Measurements from ENCODE around the gene SLC24A4.
A peak's percentile ranks its signal among the peaks of the same experiment; 100 is the strongest.

SLC24A4 gene

GRCh38 chr14:92523752-92524151, 200.8 kb downstream of the SLC24A4 start:
- H3K4me1 ChIP-seq (ENCODE audit: control extremely low read depth in 1 of 4, control insufficient read depth in 4 of 4, insufficient read depth in 4 of 4, low read length in 3 of 4), result peaks cover 0 to 59% (median 34%) of the 10 kb centered on the region in 4 experiments
- 97% methylated on average over 6 of the region's 6 CpGs for WGBS (ENCODE audit: insufficient coverage)
- H3K36me3 ChIP-seq (ENCODE audit: control insufficient read depth in 4 of 4, insufficient read depth in 4 of 4, low read length in 3 of 4), result peaks cover 0 to 5% (median 0%) of the 10 kb centered on the region in 4 experiments
- DNase-seq, result no peak
- no peak overlapping the region for H3K4me3 ChIP-seq (ENCODE audit: control insufficient read depth in 1 of 7, extremely low read depth in 1 of 7, insufficient read depth in 4 of 7, low read depth in 2 of 7, low read length in 6 of 7)
- no peak overlapping the region for H3K27ac ChIP-seq (ENCODE audit: insufficient read depth in 1 of 2, low read depth in 1 of 2, low read length in 2 of 2, poor library complexity in 1 of 2, severe bottlenecking in 2 of 2)
- POLR2A ChIA-PET, result no interaction called here
- H3K27me3 ChIP-seq (replicated peaks in 2 of 5; ENCODE audit: control insufficient read depth in 4 of 5, insufficient read depth in 5 of 5, low read length in 4 of 5), result no peaks in the 10 kb centered on the region
- CTCF ChIA-PET, result interaction anchor here (1.2 to 2.1 kb wide), 3 partner anchors 11 to 63 kb away, joined by 3 to 5 read pairs (median 4); no protein-coding TSS in a partner anchor
- no peaks in the 10 kb centered on the region for H3K9me3 ChIP-seq (ENCODE audit: control extremely low read depth in 1 of 5, control insufficient read depth in 4 of 5, insufficient read depth in 2 of 5, low read depth in 1 of 5, low read length in 4 of 5)

GRCh38 chr14:92524602-92525185, 201.7 kb downstream of the SLC24A4 start:
- ChIA-PET POLR2A (interaction anchor here (0.6 kb wide), 1 partner anchor 132 kb away, joined by 3 read pairs; no protein-coding TSS in a partner anchor), CTCF (interaction anchor here (0.9 to 2.1 kb wide), 9 partner anchors 10 to 107 kb away, joined by 3 to 7 read pairs (median 3); no protein-coding TSS in a partner anchor)
- Histone ChIP-seq H3K27ac (ENCODE audit: insufficient read depth in 1 of 2, low read depth in 1 of 2, low read length in 2 of 2, poor library complexity in 1 of 2, severe bottlenecking in 2 of 2) (no peak overlapping the region), H3K9me3 (ENCODE audit: control extremely low read depth in 1 of 5, control insufficient read depth in 4 of 5, insufficient read depth in 2 of 5, low read depth in 1 of 5, low read length in 4 of 5) (no peaks in the 10 kb centered on the region), H3K4me3 (ENCODE audit: control insufficient read depth in 1 of 7, extremely low read depth in 1 of 7, insufficient read depth in 4 of 7, low read depth in 2 of 7, low read length in 6 of 7) (peak overlapping the region in 1 of 7 experiments; percentile 31), H3K36me3 (ENCODE audit: control insufficient read depth in 4 of 4, insufficient read depth in 4 of 4, low read length in 3 of 4) (peaks cover 0 to 5% (median 0%) of the 10 kb centered on the region in 4 experiments), H3K4me1 (ENCODE audit: control extremely low read depth in 1 of 4, control insufficient read depth in 4 of 4, insufficient read depth in 4 of 4, low read length in 3 of 4) (peaks cover 0 to 57% (median 27%) of the 10 kb centered on the region in 4 experiments), H3K27me3 (replicated peaks in 2 of 5; ENCODE audit: control insufficient read depth in 4 of 5, insufficient read depth in 5 of 5, low read length in 4 of 5) (no peaks in the 10 kb centered on the region)
- DNase-seq, result peak; percentile 45 to 86 (median 85)
- WGBS (ENCODE audit: insufficient coverage), result 14% methylated on average over 8 of the region's 10 CpGs

GRCh38 chr14:92525322-92526095, 202.5 kb downstream of the SLC24A4 start:
- Histone ChIP-seq H3K27me3 (replicated peaks in 2 of 5; ENCODE audit: control insufficient read depth in 4 of 5, insufficient read depth in 5 of 5, low read length in 4 of 5) (no peaks in the 10 kb centered on the region), H3K9me3 (ENCODE audit: control extremely low read depth in 1 of 5, control insufficient read depth in 4 of 5, insufficient read depth in 2 of 5, low read depth in 1 of 5, low read length in 4 of 5) (no peaks in the 10 kb centered on the region), H3K4me1 (ENCODE audit: control extremely low read depth in 1 of 4, control insufficient read depth in 4 of 4, insufficient read depth in 4 of 4, low read length in 3 of 4) (peaks cover 2 to 57% (median 27%) of the 10 kb centered on the region in 4 experiments), H3K36me3 (ENCODE audit: control insufficient read depth in 4 of 4, insufficient read depth in 4 of 4, low read length in 3 of 4) (peaks cover 0 to 5% (median 0%) of the 10 kb centered on the region in 4 experiments), H3K4me3 (ENCODE audit: control insufficient read depth in 1 of 7, extremely low read depth in 1 of 7, insufficient read depth in 4 of 7, low read depth in 2 of 7, low read length in 6 of 7) (peak overlapping the region in 4 of 7 experiments; percentile 8 to 31 (median 11)), H3K27ac (ENCODE audit: insufficient read depth in 1 of 2, low read depth in 1 of 2, low read length in 2 of 2, poor library complexity in 1 of 2, severe bottlenecking in 2 of 2) (no peak overlapping the region)
- DNase-seq, result no peak
- CTCF ChIA-PET, result interaction anchor here (0.9 to 2.0 kb wide), 9 partner anchors 14 to 108 kb away, joined by 3 to 7 read pairs (median 3); no protein-coding TSS in a partner anchor
- POLR2A ChIA-PET, result interaction anchor here (0.6 kb wide), 1 partner anchor 131 kb away, joined by 3 read pairs; no protein-coding TSS in a partner anchor
- 65% methylated on average over 9 of the region's 12 CpGs for WGBS (ENCODE audit: insufficient coverage)

- H3K4me1 ChIP-seq (ENCODE audit: control extremely low read depth in 1 of 4, control insufficient read depth in 4 of 4, insufficient read depth in 4 of 4, low read length in 3 of 4), result peaks cover 6 to 77% (median 49%) of the 10 kb centered on the region in 4 experiments
- H3K27ac ChIP-seq (ENCODE audit: insufficient read depth in 1 of 2, low read depth in 1 of 2, low read length in 2 of 2, poor library complexity in 1 of 2, severe bottlenecking in 2 of 2), result no peak overlapping the region
- H3K27me3 ChIP-seq (replicated peaks in 2 of 5; ENCODE audit: control insufficient read depth in 4 of 5, insufficient read depth in 5 of 5, low read length in 4 of 5), result no peaks in the 10 kb centered on the region
- POLR2A ChIA-PET, result no interaction called here
- 87% methylated on average over 10 of the region's 14 CpGs for WGBS (ENCODE audit: insufficient coverage)
- CTCF ChIA-PET, result no interaction called here
- H3K9me3 ChIP-seq (ENCODE audit: control extremely low read depth in 1 of 5, control insufficient read depth in 4 of 5, insufficient read depth in 2 of 5, low read depth in 1 of 5, low read length in 4 of 5), result no peaks in the 10 kb centered on the region
- DNase-seq, result no peak
- H3K4me3 ChIP-seq (ENCODE audit: control insufficient read depth in 1 of 7, extremely low read depth in 1 of 7, insufficient read depth in 4 of 7, low read depth in 2 of 7, low read length in 6 of 7), result no peak overlapping the region
- no peaks in the 10 kb centered on the region for H3K36me3 ChIP-seq (ENCODE audit: control insufficient read depth in 4 of 4, insufficient read depth in 4 of 4, low read length in 3 of 4)
Measured at GRCh38 chr14:92527721-92528120, 204.8 kb downstream of the SLC24A4 start.

- H3K36me3 ChIP-seq (ENCODE audit: control insufficient read depth in 4 of 4, insufficient read depth in 4 of 4, low read length in 3 of 4), result no peaks in the 10 kb centered on the region
- no peaks in the 10 kb centered on the region for H3K27me3 ChIP-seq (replicated peaks in 2 of 5; ENCODE audit: control insufficient read depth in 4 of 5, insufficient read depth in 5 of 5, low read length in 4 of 5)
- H3K27ac ChIP-seq (ENCODE audit: insufficient read depth in 1 of 2, low read depth in 1 of 2, low read length in 2 of 2, poor library complexity in 1 of 2, severe bottlenecking in 2 of 2), result no peak overlapping the region
- 96% methylated on average over 13 of the region's 14 CpGs for WGBS (ENCODE audit: insufficient coverage)
- no peak for DNase-seq
- POLR2A ChIA-PET, result no interaction called here
- CTCF ChIA-PET, result interaction anchor here (1.1 kb wide), 1 partner anchor 12 kb away, joined by 3 read pairs; no protein-coding TSS in a partner anchor
- H3K4me3 ChIP-seq (ENCODE audit: control insufficient read depth in 1 of 7, extremely low read depth in 1 of 7, insufficient read depth in 4 of 7, low read depth in 2 of 7, low read length in 6 of 7), result no peak overlapping the region
- H3K9me3 ChIP-seq (ENCODE audit: control extremely low read depth in 1 of 5, control insufficient read depth in 4 of 5, insufficient read depth in 2 of 5, low read depth in 1 of 5, low read length in 4 of 5), result no peaks in the 10 kb centered on the region
- H3K4me1 ChIP-seq (ENCODE audit: control extremely low read depth in 1 of 4, control insufficient read depth in 4 of 4, insufficient read depth in 4 of 4, low read length in 3 of 4), result peaks cover 6 to 76% (median 49%) of the 10 kb centered on the region in 4 experiments
Measured at GRCh38 chr14:92528486-92529100, 205.6 kb downstream of the SLC24A4 start.

GRCh38 chr14:92529903-92530302, 206.9 kb downstream of the SLC24A4 start:
- 29% methylated on average over 1 of the region's 4 CpGs for WGBS (ENCODE audit: insufficient coverage)
- Histone ChIP-seq H3K4me3 (ENCODE audit: control insufficient read depth in 1 of 7, extremely low read depth in 1 of 7, insufficient read depth in 4 of 7, low read depth in 2 of 7, low read length in 6 of 7) (no peak overlapping the region), H3K9me3 (ENCODE audit: control extremely low read depth in 1 of 5, control insufficient read depth in 4 of 5, insufficient read depth in 2 of 5, low read depth in 1 of 5, low read length in 4 of 5) (no peaks in the 10 kb centered on the region), H3K4me1 (ENCODE audit: control extremely low read depth in 1 of 4, control insufficient read depth in 4 of 4, insufficient read depth in 4 of 4, low read length in 3 of 4) (peaks cover 6 to 67% (median 39%) of the 10 kb centered on the region in 4 experiments), H3K27ac (ENCODE audit: insufficient read depth in 1 of 2, low read depth in 1 of 2, low read length in 2 of 2, poor library complexity in 1 of 2, severe bottlenecking in 2 of 2) (no peak overlapping the region), H3K27me3 (replicated peaks in 2 of 5; ENCODE audit: control insufficient read depth in 4 of 5, insufficient read depth in 5 of 5, low read length in 4 of 5) (no peaks in the 10 kb centered on the region), H3K36me3 (ENCODE audit: control insufficient read depth in 4 of 4, insufficient read depth in 4 of 4, low read length in 3 of 4) (no peaks in the 10 kb centered on the region)
- peak in 2 of 3 donors; percentile 60 to 70 for DNase-seq
- POLR2A ChIA-PET, result no interaction called here
- CTCF ChIA-PET, result no interaction called here
